GM12865 (cell line): ENCODE measurements around the gene ZFAND3.
"Not testable (repeated sequence)": the region's sequence is repeated elsewhere in the genome, so short reads cannot be mapped to it uniquely, and the experiment has no call there.

Source experiments
- DNase-seq: peaks from one replicate; pipeline ENCODE4 v3.0.0; 2010; ENCODE audit warnings: low read depth
- H3K4me3 ChIP-seq: 2 replicates; pipeline ENCODE4 v1.5.1; 2011; ENCODE audit warnings: mild to moderate bottlenecking, low read depth, low read length, control low read depth
- TF ChIP-seq, protein P1 (sequence below): IDR thresholded peaks from 2 replicates; pipeline ENCODE4 v1.5.1; 2011; ENCODE audit warnings: low read length, control low read depth, low read depth, inconsistent platforms; ENCODE audit not compliant: insufficient read depth; ENCODE audit errors: missing control alignments

The ZFAND3 gene

DNA sequence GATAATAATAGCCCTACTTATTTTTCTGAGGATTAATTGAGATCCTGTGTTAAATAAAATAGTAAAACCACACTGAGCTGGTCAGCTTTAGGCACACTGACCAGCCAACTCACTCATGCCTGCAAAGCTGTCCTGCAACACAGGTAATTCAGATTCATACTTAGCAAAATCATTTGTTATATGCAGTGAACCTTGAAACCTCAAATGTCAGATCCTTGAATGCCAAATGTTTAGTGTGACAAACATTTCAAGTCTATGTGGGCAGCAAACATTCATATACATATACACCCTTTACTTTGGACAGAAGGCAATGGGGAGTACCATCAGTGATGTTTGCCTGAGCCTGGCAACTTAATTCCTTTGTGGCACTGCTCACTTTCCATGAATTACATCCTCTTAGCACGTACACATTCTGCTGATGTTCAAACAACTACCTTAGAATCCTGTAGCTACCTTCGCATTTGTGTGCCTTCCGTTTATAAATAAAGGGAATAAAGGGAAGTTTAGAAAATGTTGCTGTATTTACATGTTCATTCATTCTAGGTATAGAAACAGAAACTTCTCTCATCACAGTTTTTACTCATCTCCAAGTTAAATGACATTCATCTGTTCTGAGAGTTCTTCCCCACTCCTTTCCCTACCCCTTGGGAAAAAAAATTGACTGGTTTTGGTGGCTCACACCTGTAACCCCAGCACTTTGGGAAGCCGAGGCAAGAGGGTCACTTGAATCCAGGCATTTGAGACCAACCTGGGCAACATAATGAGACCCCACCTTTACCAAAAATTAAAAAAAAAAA lies 140.8 kb downstream of the ZFAND3 start:
- TF ChIP-seq, protein P1, sequence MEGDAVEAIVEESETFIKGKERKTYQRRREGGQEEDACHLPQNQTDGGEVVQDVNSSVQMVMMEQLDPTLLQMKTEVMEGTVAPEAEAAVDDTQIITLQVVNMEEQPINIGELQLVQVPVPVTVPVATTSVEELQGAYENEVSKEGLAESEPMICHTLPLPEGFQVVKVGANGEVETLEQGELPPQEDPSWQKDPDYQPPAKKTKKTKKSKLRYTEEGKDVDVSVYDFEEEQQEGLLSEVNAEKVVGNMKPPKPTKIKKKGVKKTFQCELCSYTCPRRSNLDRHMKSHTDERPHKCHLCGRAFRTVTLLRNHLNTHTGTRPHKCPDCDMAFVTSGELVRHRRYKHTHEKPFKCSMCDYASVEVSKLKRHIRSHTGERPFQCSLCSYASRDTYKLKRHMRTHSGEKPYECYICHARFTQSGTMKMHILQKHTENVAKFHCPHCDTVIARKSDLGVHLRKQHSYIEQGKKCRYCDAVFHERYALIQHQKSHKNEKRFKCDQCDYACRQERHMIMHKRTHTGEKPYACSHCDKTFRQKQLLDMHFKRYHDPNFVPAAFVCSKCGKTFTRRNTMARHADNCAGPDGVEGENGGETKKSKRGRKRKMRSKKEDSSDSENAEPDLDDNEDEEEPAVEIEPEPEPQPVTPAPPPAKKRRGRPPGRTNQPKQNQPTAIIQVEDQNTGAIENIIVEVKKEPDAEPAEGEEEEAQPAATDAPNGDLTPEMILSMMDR, result no peak
- DNase-seq, result peak; percentile 43
- H3K4me3 ChIP-seq, result no peak overlapping the region

DNA sequence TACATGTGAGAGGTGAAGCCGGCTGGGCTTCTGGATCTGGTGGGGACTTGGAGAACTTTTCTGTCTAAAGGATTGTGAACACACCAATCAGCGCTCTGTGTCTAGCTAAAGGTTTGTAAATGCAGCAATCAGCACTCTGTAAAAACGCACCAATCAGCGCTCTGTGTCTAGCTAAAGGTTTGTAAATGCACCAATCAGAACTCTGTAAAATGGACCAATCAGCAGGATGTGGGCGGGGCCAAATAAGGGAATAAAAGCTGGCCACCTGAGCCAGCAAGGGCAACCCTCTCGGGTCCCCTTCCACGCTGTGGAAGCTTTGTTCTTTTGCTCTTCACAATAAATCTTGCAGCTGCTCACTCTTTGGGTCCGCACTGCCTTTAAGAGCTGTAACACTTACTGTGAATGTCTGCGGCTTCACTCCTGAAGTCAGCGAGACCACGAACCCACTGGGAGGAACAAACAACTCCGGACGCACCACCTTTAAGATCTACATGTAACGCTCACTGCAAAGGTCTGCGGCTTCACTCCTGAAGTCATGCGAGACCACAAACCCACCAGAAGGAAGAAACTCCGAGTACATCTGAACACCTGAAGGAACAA lies 143.1 kb downstream of the ZFAND3 start:
- H3K4me3 ChIP-seq, DNase-seq: not testable (repeated sequence)

DNA sequence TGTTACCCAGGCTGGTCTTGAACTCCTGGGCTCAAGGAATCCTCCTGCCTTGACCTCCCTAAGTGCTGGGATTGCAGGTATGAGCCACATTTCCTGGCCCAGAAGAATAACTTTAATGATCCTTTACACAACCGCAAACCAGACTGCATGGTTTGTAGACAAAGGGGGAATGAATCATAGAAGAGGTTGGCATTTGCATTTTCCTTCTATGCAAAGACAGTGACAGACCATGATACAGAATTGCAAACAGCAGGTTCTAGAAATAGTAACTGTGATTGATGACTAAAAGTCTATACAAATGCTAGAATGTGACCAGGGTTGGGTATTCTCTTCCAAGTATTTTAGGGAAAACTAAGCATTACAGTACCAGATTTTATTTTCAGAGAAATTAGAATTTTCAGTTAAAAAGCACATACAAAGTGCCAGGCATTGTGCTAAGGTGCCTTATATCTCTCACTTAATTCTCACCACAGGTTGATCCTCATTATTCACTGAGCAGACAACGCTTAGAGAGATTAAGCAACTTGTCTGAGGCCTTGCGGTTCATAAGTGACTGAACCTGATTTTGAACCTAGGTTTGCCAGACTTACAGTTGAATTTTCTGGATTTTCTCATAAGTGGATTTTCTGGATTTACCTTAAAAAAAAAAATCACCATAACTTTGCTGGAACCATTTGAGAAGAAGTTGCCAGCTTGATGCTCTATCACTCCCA lies 146.6 kb downstream of the ZFAND3 start:
- TF ChIP-seq, protein P1, result no peak
- DNase-seq, result peak; percentile 40

DNA sequence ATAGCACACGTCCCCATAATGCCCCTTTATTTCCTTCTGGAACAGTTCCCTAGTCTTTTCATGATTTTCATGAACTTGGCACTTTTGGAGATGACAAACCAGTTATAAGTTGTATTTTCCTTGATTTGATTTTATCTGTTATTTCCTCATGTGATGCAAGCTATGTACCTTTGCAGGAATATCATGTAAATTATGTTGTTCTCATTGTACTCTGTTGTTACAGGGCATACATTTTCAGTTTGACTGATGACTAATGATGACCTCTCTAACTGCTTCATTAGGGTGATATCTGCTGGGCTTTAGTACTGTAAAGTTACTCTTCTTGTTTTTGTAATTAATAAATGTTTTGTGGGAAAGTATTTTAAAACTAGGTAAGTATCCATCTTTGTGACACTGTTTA lies 147.3 kb downstream of the ZFAND3 start:
- H3K4me3 ChIP-seq, result no peak overlapping the region
- no peak for DNase-seq
- TF ChIP-seq, protein P1, result no peak

More for the DNA sequence above, 146.6 kb downstream of the ZFAND3 start:
- no peak overlapping the region for H3K4me3 ChIP-seq

DNA sequence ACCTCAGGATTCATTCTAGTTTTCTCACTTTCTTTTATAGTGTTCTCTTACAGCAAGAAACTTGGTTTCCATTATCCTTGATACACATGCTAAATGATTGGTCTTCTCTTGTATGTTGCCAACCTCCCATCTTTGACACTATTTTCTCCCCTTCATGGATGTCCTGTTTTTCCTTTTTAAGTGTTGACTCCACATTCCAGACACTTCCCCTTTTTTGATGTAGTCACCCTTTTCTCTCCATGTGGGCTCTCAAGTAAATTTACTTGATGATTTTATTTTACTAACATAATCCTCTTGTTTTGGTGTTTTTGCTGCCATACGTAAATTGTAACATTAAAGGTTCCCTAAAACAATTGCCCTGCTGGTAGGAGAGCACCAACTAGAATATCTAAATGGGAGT lies 148.1 kb downstream of the ZFAND3 start:
- TF ChIP-seq, protein P1, result no peak
- DNase-seq, result no peak
- H3K4me3 ChIP-seq, result no peak overlapping the region

DNA sequence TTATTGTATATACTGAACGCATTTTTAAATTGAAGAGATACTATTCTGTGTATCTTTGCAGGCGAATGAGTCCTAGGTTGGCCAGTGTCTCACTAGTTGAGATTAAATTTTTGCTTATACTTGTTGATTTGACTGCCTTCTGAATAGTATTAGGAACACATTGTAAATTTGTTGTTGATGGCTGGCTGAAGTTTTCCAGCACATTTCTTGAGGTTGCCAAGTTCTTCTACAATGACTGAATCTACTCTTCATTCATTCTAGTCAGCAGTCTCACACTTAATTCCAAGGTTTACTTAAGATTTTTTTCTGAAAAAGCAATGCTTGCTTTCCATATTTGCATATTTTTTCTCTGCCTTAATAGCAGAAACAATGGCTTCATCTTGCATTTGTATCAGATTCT lies 151.7 kb downstream of the ZFAND3 start:
- TF ChIP-seq, protein P1, result no peak
- H3K4me3 ChIP-seq, result no peak overlapping the region
- DNase-seq, result no peak

DNA sequence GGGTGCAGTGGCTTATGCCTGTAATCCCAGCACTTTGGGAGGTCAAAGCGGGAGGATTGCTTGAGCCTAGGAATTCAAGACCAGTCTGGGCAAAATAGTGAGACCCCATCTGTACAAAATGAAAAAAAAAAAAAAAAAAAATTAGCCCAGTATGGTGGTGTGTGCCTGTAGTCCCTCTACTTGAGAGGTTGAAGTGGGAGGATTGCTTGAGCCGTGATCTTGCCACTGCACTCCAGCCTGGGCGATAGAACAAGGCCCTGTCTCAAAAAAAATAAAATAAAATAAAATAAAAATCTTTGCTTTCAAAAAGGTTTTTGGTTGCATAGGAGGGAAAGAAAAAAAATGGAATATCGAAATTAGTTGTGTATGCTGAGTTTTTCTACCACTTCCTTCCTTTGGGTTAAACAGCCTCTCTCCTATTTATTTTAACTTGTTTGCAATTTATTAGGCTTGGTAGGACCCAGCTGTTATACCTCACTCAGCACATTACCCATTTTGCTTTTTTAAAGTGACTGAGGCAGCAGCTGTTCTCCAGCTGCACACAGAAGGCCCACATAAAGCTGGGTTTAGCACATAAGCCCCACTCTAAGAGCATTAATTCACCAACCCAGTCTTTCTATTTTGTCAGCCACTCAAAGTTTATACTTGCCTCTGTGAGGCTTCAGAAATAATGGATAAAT lies 152.3 kb downstream of the ZFAND3 start:
- TF ChIP-seq, protein P1, result no peak
- H3K4me3 ChIP-seq, result no peak overlapping the region
- no peak for DNase-seq
